Measurements from ENCODE around the gene AQP3.
"Not testable (repeated sequence)": the region's sequence is repeated elsewhere in the genome, so short reads cannot be mapped to it uniquely, and the experiment has no call there.

AQP3 gene

GRCh38 chr9:33395159-33395879 lies 52.1 kb downstream of the AQP3 start:
- DNase-seq; intact Hi-C loops (cut with DNase I): not testable (repeated sequence)

DNA sequence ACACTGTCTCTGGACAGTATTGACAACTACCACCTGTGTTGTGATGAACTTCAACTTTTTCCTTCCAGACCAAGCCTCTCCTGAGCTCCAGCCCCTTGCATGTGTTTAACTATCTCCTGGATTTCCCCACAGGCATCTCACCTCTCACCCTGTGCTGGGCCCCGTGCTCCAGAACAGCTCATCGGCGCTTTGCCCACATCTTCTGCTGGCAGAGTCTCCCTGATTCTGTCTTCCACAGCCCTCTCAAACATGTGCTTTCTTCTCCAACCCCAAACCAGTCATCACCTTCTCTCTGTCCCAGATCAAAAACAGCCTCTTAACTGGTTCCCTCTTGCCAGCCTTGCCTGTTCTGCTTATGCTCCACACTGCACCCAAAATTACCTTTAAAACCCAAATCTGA lies 53.4 kb downstream of the AQP3 start:
- DNase-seq; intact Hi-C loops (cut with DNase I): not testable (repeated sequence)

- intact Hi-C loops (cut with DNase I): no loop called here
- DNase-seq: no peak
Measured at GRCh38 chr9:33393581-33393980, 53.8 kb downstream of the AQP3 start.

- DNase-seq; intact Hi-C loops (cut with DNase I): not testable (repeated sequence)
Measured at GRCh38 chr9:33392591-33393021, 54.8 kb downstream of the AQP3 start.

All from head of caudate nucleus (tissue), 42 donors.